ENCODE results near the gene P4HB.

Gene P4HB

GRCh38 chr17:81810892-81811704 lies 49.2 kb downstream of the P4HB start:
- no peak for DNase-seq (ENCODE audit: low read depth in 2 of 2)

GRCh38 chr17:81810476-81810875 lies 49.9 kb downstream of the P4HB start:
- DNase-seq (ENCODE audit: low read depth in 2 of 2), result no peak

GRCh38 chr17:81809556-81809998 lies 50.8 kb downstream of the P4HB start:
- DNase-seq (ENCODE audit: low read depth in 2 of 2), result no peak

- no peak for DNase-seq (ENCODE audit: low read depth in 2 of 2)
Observed at GRCh38 chr17:81808778-81809555, 51.4 kb downstream of the P4HB start.

GRCh38 chr17:81807839-81808238 lies 52.5 kb downstream of the P4HB start:
- no peak for DNase-seq (ENCODE audit: low read depth in 2 of 2)

- no peak for DNase-seq (ENCODE audit: low read depth in 2 of 2)
Observed at GRCh38 chr17:81807210-81807719, 53.1 kb downstream of the P4HB start.

GRCh38 chr17:81806461-81807209 lies 53.7 kb downstream of the P4HB start:
- DNase-seq (ENCODE audit: low read depth in 2 of 2), result no peak

GRCh38 chr17:81805707-81806460 lies 54.5 kb downstream of the P4HB start:
- no peak for DNase-seq (ENCODE audit: low read depth in 2 of 2)

- DNase-seq (ENCODE audit: low read depth in 2 of 2), result no peak
Observed at GRCh38 chr17:81804559-81805399, 55.6 kb downstream of the P4HB start.

- no peak for DNase-seq (ENCODE audit: low read depth in 2 of 2)
Observed at GRCh38 chr17:81803728-81804558, 56.4 kb downstream of the P4HB start, which contains the start of gene GCGR. Gene GCGR, plus strand, starts transcription at chr17:81804150. Its CDS starts 4,869 bp downstream, at chr17:81809019.

- DNase-seq (ENCODE audit: low read depth in 2 of 2), result no peak
Observed at GRCh38 chr17:81802856-81803643, 57.3 kb downstream of the P4HB start.

- DNase-seq (ENCODE audit: low read depth in 2 of 2), result no peak
Observed at GRCh38 chr17:81802048-81802758, 58.1 kb downstream of the P4HB start.

GRCh38 chr17:81801327-81801726 lies 59.0 kb downstream of the P4HB start:
- no peak for DNase-seq (ENCODE audit: low read depth in 2 of 2)

- DNase-seq (ENCODE audit: low read depth in 2 of 2), result no peak
Observed at GRCh38 chr17:81794509-81794908, 65.8 kb downstream of the P4HB start.

- DNase-seq (ENCODE audit: low read depth in 2 of 2), result no peak
Observed at GRCh38 chr17:81794074-81794476, 66.3 kb downstream of the P4HB start.

All from fibroblast of skin of left quadriceps (primary cell).